Smooth muscle cell (in vitro differentiated cells): ENCODE data around the gene SPATA2. TPM values are rescaled to one million over a fixed set of nuclear protein-coding genes. Genes with fewer than 3 reads are reported as not detected.

ENCODE experiments used
- DNase-seq: peaks from one replicate; lab custom pipeline; 2025; ENCODE audit not compliant: unreplicated experiment; lab: John Stamatoyannopoulos, UW
- H2AFZ ChIP-seq: fragments of 200-600 bp; sonication (generic); 2 replicates; pipeline ENCODE4 v1.6.0; 2016; ENCODE audit warnings: antibody characterized with exemption, low read depth, mild to moderate bottlenecking
- H3F3A ChIP-seq: fragments of 200-600 bp; sonication (generic); 2 replicates; pipeline ENCODE4 v1.6.0; 2017; ENCODE audit warnings: antibody characterized with exemption, low read depth
- H3K27ac ChIP-seq: fragments of 200-600 bp; sonication (generic); 2 replicates; pipeline ENCODE4 v1.5.1; 2016; ENCODE audit warnings: low read depth, mild to moderate bottlenecking
- H3K27me3 ChIP-seq: fragments of 200-600 bp; sonication (generic); 2 replicates; pipeline ENCODE4 v1.6.1; 2016; ENCODE audit warnings: low read depth, mild to moderate bottlenecking
- H3K36me3 ChIP-seq: fragments of 200-600 bp; sonication (generic); 2 replicates; pipeline ENCODE4 v1.5.1; 2016; ENCODE audit warnings: low read depth
- H3K4me1 ChIP-seq: fragments of 200-600 bp; sonication (generic); 2 replicates; pipeline ENCODE4 v1.5.1; 2016; ENCODE audit warnings: low read depth
- H3K4me2 ChIP-seq: fragments of 200-600 bp; sonication (generic); 2 replicates; pipeline ENCODE4 v1.6.0; 2016; ENCODE audit warnings: mild to moderate bottlenecking
- H3K4me3 ChIP-seq: fragments of 200-600 bp; sonication (generic); 2 replicates; pipeline ENCODE4 v1.5.1; 2016; ENCODE audit warnings: mild to moderate bottlenecking
- H3K79me2 ChIP-seq: fragments of 200-600 bp; sonication (generic); 2 replicates; pipeline ENCODE4 v1.6.0; 2016; ENCODE audit warnings: low read depth, mild to moderate bottlenecking
- H3K9ac ChIP-seq: fragments of 200-600 bp; sonication (generic); 2 replicates; pipeline ENCODE4 v1.6.0; 2016; ENCODE audit warnings: low read depth
- H3K9me3 ChIP-seq: fragments of 200-600 bp; sonication (generic); replicated peaks from 2 replicates; pipeline ENCODE4 v1.5.1; 2016; ENCODE audit warnings: low read depth
- H4K20me1 ChIP-seq: fragments of 200-600 bp; sonication (generic); 2 replicates; pipeline ENCODE4 v1.6.0; 2016; ENCODE audit warnings: low read depth
- CTCF ChIP-seq: fragments of 200-600 bp; sonication (generic); IDR thresholded peaks from 2 replicates; pipeline ENCODE4 v1.5.1; 2017; ENCODE audit warnings: borderline replicate concordance, mild to moderate bottlenecking, antibody characterized with exemption; ENCODE audit not compliant: insufficient read depth, poor library complexity, severe bottlenecking
- WGBS: methylation state at CpG from one replicate; pipeline ENCODE4 v1.1.7; 2016; ENCODE audit warnings: low lambda C conversion rate; 5-methylcytosine and 5-hydroxymethylcytosine counted together
- polyA plus RNA-seq: library from polyadenylated mRNA; unstranded; fragments of >200 nt; fragmentation: Nextera tagmentation; extraction: Ambion mirVana; gene quantifications from 2 replicates; pipeline ENCODE4 v1.2.1, GENCODE V29; 2016
- total RNA-seq: library from RNA; depleted of rRNA; stranded (reverse); fragments of >200 nt; gene quantifications from 2 replicates; pipeline ENCODE4 v1.2.3, GENCODE V29; 2014

Gene SPATA2
- total and polyA plus RNA-seq, 2 experiments from 2014 or later, result 3.9 to 9.9 TPM

DNA sequence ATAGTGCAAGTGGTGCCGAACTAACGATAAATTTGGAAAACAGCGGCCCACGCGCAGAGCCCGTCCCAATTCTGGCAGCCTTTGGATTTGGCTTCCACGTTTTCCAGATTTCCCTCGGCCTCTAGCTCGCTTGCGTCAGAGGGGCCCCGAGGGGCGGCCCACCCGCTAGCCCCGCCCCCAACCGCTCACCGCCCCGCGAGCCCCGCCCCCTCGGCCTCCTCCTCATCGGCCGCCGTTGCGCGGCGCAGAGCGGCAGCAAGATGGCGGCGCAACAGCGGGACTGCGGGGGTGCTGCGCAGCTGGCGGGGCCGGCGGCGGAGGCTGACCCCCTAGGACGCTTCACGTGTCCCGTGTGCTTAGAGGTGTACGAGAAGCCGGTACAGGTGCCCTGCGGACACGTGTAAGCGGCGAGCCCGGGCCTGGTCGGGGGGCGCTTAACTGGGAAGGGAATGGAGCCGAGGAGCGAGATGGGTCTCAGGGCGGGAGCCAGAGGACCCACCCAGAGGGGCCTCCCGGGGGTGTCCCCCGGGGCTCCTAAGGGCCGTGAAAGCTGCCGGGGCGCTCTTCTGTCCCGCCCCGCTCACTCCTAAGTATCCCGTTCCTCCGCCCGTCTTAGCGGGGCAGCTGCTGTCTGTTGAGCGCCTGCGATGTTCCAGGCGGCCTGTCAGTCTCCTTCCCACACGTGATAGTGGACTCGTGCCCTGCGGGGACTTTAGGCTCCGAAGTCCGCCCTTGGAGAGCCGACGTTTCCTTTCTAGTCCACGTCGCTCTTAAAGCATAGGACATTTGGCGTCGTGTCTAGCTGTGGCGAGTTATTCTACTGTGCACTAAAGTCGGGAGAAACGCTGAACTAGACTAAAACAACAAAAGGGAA lies 21.1 kb upstream of the SPATA2 start, which contains the start of gene RNF114:
RNF114 (plus strand) TSS at position 245 of the 874 bp plus-strand sequence; CDS start at position 261, 16 bp downstream.
- no peaks in the 10 kb centered on the region for H3F3A ChIP-seq
- H3K4me3 ChIP-seq, result peak within 1 kb of the TSS; percentile 96
- peak within 1 kb of the TSS; percentile 93 for H3K9ac ChIP-seq
- H3K4me1 ChIP-seq, result peaks cover 13% of the 10 kb centered on the region
- 1% methylated on average over 67 of the region's 79 CpGs for WGBS
- H4K20me1 ChIP-seq, result peaks cover 48% of the 10 kb centered on the region
- H2AFZ ChIP-seq, result peak within 1 kb of the TSS; percentile 90
- H3K9me3 ChIP-seq, result no peaks in the 10 kb centered on the region
- H3K79me2 ChIP-seq, result peaks cover 54% of the 10 kb centered on the region
- H3K36me3 ChIP-seq, result no peaks in the 10 kb centered on the region
- H3K27me3 ChIP-seq, result no peaks in the 10 kb centered on the region
- peak; percentile 76 for DNase-seq
- H3K4me2 ChIP-seq, result peak within 1 kb of the TSS; percentile 94
- no peak for TF ChIP-seq CTCF
- peak within 1 kb of the TSS; percentile 82 for H3K27ac ChIP-seq

DNA sequence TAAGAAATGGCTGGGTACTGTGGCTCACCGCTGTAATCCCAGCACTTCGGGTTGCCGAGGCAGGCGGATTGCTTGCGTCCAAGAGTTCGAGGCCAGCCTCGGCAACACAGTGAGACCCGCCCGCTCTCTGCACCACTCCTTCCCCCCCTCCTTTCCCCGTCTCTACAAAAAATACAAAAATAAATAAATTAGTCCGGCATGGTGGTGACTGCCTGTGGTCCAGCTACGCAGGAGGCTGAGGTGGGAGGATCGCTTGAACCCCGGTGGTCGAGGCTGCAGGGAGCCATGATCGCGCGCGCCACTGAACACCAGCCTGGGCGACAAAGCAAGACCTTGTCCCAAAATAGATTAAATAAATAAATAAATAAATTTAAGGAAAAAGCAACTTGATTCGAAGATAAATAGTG lies 20.4 kb upstream of the SPATA2 start:
- H3F3A ChIP-seq, result no peaks in the 10 kb centered on the region
- no peak overlapping the region for H3K9ac ChIP-seq
- no peaks in the 10 kb centered on the region for H3K9me3 ChIP-seq
- H4K20me1 ChIP-seq, result peaks cover 42% of the 10 kb centered on the region
- H3K4me3 ChIP-seq, result peak overlapping the region; percentile 96
- no peak for TF ChIP-seq CTCF
- DNase-seq, result no peak
- peak overlapping the region; percentile 94 for H3K4me2 ChIP-seq
- H3K27ac ChIP-seq, result no peak overlapping the region
- H2AFZ ChIP-seq, result peak overlapping the region; percentile 90
- no peaks in the 10 kb centered on the region for H3K27me3 ChIP-seq
- WGBS, result 81% methylated on average over 21 of the region's 21 CpGs
- peaks cover 13% of the 10 kb centered on the region for H3K4me1 ChIP-seq
- H3K36me3 ChIP-seq, result no peaks in the 10 kb centered on the region
- H3K79me2 ChIP-seq, result peaks cover 47% of the 10 kb centered on the region

GRCh38 chr20:49929142-49929494 lies 13.8 kb upstream of the SPATA2 start:
- Histone ChIP-seq H3K79me2 (no peaks in the 10 kb centered on the region), H3F3A (no peaks in the 10 kb centered on the region), H2AFZ (no peak overlapping the region), H3K9ac (no peak overlapping the region), H3K27me3 (no peaks in the 10 kb centered on the region), H3K4me2 (peak overlapping the region; percentile 53), H3K9me3 (no peaks in the 10 kb centered on the region), H4K20me1 (no peaks in the 10 kb centered on the region), H3K4me3 (no peak overlapping the region), H3K27ac (no peak overlapping the region), H3K36me3 (no peaks in the 10 kb centered on the region), H3K4me1 (no peaks in the 10 kb centered on the region)
- 30% methylated on average over 4 of the region's 4 CpGs for WGBS
- no peak for DNase-seq
- TF ChIP-seq CTCF, result no peak
